GM13976 (cell line): ENCODE data around the gene MYLK2.

Experiments
- DNase-seq: peaks from one replicate; pipeline ENCODE4 v3.0.0; 2012; ENCODE audit warnings: low spot score
- in situ Hi-C: fragments of 300-500 bp; cut with MboI; formaldehyde crosslinking; loops from one replicate; pipeline ENCODE4 v1.12.0; 2022; ENCODE audit warnings: low sequenced_read_pairs, mixed read lengths, inconsistent platforms; ENCODE audit not compliant: unreplicated experiment
- TF ChIP-seq, protein P1 (sequence below): IDR thresholded peaks from 2 replicates; pipeline ENCODE4 v1.5.1; 2012; ENCODE audit warnings: borderline replicate concordance, mild to moderate bottlenecking; ENCODE audit not compliant: insufficient read depth; ENCODE audit errors: extremely low read depth, missing control alignments, control extremely low read depth

Gene MYLK2

DNA sequence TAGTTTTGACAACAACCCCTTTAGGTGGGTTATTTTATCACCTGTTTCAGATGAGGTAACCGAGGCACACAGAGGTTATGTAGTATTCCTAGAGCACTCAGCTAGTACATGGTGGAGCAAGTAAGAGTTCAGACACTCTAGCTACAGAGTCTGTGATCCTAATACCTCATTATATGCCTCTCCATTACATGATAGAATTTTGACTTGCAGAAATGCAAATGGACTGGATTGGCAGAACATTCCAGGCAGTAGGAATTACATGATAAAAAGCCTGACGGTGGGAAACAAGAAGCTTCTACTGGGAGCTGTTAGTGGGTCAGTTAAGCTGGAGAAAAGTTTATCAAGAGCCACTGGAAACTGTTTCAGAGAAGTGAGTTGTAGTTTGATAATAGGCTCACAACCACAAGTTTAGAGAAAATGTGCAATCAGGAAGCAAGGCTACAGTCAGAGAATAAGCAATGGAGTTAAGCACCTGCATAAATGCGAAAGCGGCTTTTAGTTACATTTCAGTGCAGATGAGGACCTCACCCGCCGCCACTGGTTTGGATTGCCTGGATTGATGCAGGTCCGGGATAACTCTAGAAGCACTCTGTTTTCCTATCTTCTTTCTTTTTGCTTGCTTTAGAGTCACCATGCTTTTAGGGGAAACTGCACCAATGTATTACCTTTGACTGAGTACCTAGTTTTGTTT, 34.7 kb upstream of the MYLK2 start:
- in situ Hi-C loops, result no loop called here
- TF ChIP-seq, protein P1, sequence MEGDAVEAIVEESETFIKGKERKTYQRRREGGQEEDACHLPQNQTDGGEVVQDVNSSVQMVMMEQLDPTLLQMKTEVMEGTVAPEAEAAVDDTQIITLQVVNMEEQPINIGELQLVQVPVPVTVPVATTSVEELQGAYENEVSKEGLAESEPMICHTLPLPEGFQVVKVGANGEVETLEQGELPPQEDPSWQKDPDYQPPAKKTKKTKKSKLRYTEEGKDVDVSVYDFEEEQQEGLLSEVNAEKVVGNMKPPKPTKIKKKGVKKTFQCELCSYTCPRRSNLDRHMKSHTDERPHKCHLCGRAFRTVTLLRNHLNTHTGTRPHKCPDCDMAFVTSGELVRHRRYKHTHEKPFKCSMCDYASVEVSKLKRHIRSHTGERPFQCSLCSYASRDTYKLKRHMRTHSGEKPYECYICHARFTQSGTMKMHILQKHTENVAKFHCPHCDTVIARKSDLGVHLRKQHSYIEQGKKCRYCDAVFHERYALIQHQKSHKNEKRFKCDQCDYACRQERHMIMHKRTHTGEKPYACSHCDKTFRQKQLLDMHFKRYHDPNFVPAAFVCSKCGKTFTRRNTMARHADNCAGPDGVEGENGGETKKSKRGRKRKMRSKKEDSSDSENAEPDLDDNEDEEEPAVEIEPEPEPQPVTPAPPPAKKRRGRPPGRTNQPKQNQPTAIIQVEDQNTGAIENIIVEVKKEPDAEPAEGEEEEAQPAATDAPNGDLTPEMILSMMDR, result no peak
- no peak for DNase-seq

DNA sequence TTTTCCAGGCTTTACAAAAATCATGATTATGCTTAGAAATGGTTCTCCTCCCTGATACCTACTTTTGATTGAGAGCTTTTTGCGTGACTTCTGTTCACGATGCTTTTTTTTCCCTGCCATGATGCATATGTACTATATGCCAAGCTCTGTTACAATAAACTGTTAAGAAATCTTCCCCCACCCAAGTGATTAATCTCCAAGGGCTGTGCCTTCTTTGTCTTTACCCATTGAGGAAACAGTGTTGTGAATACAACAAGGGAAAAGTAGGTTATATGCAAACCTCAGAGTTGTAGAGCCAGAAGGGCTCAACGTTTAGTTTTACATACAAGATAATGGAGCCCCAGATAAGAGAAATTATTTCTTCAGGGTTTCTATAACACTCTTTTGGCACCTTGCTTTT, 34.1 kb upstream of the MYLK2 start:
- TF ChIP-seq, protein P1, result no peak
- DNase-seq, result no peak
- in situ Hi-C loops, result no loop called here

DNA sequence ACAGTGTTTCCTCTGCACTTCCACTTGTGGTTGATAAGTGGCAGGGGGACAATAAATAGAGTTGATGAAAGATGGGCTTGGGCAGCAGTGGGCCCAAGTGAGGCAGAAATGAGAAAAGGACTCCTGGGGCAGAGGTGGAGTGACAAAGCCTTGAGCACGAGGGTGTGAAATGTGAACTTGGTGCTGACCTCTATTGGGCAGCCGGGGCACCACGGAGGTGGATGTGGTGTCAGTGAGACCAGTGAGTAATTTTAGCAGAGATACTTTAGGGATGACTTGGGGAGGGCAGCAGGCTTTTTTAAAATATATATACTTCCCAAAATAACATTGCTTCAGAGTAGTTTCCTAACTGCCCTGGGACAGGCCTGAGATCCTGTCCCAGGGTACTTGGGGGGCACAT, 30.6 kb upstream of the MYLK2 start:
- TF ChIP-seq, protein P1, result no peak
- DNase-seq, result no peak
- in situ Hi-C loops, result no loop called here

DNA sequence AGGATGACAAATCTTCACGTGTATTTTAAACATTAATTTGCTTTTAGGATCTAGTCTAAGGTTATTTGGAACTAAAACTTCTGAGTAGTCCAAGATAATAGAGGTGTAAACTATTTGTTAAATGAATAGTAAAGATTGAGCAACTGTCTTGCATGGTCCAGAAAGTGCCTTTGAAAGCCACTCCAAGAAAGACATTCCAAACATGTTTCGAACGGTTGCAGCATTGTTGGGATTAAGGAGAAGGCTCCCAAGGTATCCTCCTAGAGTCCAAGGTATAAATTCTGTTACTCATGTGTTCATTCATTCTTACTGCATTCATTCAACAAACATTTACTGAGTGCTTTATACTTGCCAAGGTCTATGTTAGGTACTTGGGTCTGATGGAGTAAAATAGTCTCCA, 28.8 kb upstream of the MYLK2 start:
- TF ChIP-seq, protein P1, result no peak
- no peak for DNase-seq
- in situ Hi-C loops, result no loop called here

DNA sequence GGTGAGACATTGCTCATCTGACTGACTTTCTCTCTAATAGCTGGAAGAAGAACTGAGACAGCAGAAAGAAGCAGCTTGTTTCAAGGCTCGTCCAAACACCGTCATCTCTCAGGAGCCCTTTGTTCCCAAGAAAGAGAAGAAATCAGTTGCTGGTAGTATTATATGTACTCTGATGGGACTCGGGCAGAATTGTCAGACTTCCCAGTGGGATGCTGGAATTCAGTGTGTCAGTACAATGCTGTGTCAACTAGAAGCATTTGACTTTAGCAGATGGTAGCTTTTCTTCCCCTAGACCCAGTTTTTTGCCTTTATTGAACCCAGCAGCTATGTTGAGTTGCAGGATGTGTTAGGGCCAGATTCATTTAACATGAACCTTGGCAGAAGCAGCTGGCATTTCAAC, 21.8 kb upstream of the MYLK2 start:
- TF ChIP-seq, protein P1, result no peak
- in situ Hi-C loops, result no loop called here
- no peak for DNase-seq

DNA sequence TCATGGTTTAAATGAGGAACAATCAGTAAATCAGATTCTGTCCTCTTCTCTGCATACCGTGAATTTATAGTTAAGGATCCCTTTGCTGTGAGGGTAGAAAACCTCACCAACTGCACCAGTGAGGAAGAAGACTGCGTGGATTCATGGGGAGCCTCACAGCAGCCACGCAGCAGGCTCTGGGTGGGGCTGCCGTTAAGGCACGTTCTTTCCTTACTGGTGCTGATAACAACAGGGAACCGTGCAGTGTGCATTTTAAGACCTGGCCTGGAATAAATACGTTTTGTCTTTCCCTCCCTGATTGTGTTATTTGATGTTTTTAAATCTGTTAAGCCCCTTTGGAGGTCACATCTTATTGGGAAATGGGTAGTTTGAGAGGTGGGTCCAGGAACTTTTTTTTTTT, 17.6 kb upstream of the MYLK2 start:
- no peak for DNase-seq
- in situ Hi-C loops, result no loop called here
- TF ChIP-seq, protein P1, result no peak

DNA sequence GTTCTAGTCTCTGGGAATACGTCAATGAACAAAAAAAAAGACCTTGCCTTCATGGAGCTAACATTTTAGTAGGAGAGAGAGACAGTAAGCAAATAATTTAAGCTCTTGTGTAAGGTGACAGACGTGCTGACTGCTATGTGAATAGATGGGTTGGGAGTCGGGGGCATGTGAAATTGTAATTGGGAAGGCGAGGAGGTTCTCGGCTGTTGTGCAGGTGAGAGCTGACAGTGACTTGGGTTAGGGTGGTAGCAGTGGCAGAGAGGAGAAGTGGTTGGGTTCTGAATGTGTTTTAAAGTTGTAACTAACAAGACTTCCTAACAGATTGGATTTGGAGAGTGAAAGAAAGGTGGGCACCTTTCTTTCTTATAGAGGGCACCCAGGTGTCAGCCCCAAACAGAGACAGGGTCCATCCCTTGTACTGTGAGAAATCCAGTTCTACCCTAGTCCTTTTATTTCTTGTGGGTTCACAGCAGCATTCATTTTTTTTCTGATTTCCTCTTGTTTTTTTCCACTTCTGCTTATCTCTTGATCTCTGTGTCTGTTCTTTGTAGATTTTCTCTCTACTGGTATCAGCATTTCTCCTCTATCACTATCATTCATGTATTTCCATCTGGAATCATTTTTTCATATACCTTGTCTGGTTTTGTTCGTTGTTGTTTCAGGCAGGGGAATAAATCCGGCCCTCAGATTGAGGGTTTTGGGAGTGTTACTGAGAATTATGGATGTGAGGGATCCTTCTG, 15.4 kb upstream of the MYLK2 start:
- no peak for DNase-seq
- in situ Hi-C loops, result no loop called here
- TF ChIP-seq, protein P1, result no peak
